SKM-1 (cell line): ENCODE measurements around the gene TRIM37.
"Not testable (repeated sequence)": the region's sequence is repeated elsewhere in the genome, so short reads cannot be mapped to it uniquely, and the experiment has no call there.

ENCODE experiments used
- DNase-seq: peaks from one replicate; lab custom pipeline; 2025; ENCODE audit not compliant: unreplicated experiment; lab: John Stamatoyannopoulos, UW

Gene TRIM37

DNA sequence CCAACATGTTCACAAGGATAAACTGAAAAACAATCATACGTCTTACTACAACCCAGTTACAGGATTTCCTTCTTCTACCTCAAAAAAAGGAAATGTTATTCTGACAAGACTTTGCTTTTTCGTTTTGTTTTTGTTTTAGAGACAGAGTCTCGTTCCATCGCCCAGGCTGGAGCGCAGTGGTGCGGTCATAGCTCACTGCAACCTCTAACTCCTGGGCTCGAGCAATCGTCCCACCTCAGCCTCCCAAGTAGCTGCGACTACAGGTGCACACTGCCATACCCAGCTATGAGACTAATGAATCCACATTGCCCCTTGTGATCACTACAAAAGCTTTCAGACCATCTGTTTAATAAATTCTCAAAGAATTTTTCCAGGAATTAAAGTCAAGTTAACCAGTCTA, 8.8 kb upstream of the TRIM37 start:
- no peak for DNase-seq

DNA sequence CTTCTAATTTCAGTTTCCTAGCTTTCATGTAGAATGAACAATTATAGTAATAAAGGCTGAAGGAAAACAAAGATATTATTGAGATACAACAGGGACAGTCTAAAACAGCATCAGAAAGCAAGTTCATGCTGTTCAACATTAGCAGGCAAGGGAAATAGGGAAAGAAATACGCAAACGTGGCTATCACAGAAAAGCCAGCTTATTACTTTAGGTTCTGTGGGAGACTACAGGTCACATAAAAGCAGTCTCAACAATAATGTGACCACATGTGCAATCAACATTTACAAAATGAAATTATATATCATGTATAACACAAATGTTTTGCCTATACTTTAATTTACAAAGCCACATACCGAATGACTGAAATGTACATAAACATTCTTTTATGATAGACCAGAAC, 4.9 kb upstream of the TRIM37 start:
- no peak for DNase-seq

DNA sequence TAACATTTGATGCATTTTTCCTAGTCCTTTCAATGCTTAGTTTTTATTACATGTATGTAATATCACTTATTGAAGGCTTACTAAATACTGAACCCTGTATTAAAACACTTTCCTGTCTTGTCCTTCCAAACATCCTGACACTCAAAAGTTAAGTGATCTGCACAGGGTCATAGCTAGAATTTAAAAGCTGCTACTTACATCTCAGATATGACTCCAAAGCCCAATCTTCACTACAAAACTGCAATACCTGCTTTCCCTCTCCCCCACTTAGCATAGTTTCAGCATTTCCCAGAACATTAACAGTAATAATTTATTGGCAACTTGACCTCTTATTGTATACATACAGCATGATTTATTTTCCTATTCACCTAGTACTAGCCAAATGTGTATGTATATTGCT, 4.3 kb upstream of the TRIM37 start:
- DNase-seq: no peak

DNA sequence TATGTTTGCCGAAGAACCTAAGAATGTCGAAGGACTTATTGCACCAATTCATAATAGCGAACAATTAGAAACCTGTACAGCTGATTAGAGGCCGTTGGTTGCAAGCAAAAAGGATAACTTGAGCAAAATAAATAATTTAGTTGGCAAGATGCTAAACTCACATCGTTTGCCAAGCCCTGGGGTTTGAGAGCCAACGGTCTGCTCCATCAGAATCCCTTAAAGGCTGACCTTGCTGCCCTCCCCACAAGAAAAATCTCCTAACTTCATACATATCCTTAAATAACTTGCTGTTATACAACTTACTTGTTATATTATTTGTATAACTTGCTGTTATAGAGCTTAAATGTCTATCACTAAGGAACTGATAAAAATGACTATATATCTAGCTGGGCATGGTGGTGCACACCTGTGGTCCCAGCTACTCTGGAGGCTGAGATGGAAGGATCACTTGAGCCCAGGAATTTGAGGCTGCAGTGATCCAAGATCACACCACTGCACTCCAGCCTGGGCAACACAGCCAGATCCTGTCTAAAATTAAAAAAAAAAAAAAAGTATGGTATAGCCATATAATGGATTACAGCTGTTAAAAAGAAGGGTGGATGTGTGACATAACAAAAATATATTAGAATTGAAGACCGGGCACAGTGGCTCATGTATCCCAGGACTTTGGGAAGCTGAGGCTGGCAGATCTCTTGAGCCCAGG, 1.9 kb upstream of the TRIM37 start:
- no peak for DNase-seq

DNA sequence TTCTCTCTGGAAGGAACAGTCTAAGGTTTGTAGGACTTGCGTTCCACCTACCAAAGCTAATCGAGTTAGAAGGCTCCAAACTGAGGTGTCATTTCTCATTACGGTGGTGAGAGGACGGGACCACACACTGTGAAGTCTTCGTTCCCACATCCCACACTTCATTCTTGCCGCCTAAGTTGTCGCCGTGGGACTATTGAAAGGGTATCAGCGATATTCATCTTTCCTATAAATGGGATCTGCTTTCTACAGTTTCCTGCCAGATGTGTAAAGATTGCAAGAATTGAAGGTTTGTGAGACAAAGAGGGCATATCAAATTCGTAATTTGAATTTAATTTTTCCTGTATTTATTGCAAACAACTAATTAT, 608 bp upstream of the TRIM37 start:
- DNase-seq: no peak

DNA sequence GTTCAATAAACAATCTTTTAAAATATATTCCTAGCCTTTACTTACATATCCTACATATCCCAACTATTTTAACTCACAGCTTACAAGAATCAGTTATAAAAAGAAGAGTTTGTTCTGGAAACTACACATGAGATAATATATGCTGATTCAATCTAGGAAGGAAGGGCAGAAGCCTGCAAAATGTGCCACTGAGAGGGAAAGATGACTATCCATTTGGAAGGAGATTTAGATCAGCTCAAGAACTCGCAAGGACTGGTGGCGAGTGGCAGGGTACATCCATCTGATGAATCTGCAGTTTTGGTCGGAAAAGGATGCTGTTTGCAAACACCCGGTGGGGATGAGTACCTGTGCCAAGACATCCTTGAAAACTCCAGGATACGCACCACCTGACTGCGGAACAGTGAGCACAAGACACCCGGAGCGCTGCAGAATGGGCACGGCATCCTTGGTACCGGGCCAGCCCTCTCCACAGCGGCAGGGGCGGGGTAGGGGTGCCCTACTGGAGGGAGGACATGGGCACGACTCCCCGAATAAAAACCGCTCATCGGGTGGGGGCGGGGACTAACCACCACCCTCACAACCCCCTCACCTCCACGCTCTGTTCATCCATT, 723 bp downstream of the TRIM37 start:
- no peak for DNase-seq

DNA sequence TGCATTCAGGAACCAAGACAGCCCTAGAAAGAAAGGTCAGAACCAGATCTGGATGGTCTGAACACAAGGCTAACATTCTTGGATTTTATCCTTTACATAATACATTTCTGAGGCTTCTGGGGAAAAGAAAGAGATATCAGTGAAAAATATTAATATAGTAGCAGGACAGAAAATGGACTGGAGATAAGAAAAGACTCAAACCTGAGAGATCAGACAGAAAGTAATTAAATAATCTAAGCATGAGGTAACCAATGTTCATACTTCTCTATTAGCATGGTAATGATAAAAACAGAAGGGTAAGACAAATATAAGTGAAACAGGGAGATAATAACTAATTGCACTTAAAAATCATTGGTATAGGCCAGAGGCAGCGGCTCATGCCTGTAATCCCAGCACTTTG, 5.5 kb downstream of the TRIM37 start:
- DNase-seq: no peak

DNA sequence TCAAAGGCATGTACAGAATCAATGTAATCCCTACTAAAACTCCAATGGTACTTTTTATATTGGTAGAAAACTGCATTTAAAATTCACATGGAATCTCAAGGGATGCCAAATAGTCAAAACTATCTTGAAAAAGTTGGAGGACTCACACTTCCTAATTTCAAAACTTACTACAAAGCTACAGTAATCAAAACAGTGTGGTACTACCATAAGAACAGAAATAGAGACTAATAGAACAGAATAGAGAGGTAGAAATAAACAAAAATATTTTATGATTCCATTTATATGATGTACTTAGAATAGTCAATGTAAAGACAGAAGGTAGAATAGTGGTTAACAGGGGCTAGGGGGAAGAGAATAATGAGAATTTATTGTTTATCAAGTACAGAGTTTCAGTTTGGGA, 8.8 kb downstream of the TRIM37 start:
- DNase-seq: no peak

DNA sequence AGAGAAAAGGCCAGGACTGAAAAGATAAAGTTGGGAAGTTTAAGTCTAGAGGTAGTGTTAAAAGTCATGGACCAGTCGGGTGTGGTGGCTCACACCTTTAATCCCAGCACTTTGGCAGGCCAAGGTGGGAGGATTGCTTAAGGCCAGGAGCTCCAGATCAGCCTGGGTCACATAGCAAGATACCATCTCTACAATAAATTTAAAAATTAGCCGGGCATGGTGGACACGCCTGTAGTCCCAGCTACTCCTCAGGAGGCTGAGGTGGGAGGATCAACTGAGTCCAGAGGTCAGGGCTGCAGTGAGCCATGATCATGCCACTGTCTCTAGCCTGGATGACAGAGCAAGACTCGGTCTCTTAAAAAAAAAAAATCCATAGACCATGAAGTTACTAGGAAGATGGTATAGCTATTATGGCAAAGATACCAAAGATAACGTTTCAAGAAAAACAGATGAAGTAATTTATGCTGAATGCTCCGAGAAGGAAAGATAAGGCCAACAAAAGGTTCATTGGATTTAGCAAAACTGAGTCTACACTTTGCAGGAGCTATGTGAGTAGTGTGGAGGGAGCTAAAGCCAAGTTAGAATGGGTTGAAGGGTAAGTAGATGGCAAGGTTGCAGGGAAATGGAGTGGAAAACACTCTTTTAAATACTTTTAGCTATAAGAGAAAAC, 11.7 kb downstream of the TRIM37 start:
- no peak for DNase-seq

DNA sequence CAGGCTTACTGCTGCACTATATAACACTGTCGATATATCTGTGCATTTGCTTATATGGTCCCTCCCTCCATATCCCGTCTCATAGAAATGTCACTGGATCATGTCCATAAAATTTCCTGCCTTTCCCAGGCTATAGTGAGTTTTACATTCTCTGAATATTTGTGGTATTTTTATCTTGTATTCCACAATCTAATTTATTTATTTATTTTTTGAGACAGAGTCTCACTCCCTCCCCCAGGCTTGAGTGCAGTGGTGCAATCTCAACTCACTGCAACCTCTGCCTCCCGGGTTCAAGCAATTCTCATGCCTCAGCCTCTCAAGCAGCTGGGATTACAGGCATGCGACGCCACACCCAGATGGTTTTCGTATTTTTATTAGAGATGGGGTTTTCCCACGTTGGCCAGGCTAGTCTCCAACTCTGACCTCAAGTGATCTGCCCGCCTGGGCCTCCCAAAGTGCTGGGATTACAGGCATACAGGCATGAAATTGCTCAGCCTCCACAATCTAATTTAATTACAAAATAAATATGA, 12.9 kb downstream of the TRIM37 start:
- DNase-seq: no peak

DNA sequence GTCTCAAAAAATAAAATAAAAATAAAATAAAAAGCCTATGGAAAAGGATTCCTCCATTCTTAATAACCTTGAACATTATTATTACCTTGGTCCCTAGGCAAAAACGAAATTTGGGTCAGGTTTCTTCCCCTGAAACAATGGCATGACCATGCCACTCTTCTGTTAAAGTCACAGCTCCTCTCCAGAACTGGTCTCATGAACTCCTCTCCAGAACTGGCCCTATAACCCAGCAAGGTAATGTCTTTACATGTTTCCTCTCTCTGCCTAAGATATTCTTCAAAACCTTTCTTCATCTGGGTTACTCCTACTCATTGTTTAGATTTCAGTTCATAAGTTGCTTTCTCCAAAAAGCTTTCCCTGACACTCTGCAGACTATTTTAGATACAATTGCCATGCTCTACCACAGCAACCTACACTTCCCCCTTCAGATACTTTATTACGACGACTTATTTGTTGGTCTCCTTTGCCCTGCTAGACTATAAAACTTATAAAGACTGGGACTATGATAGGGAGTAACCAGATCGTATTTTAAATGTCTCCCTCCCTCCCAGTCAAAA, 13.5 kb downstream of the TRIM37 start:
- no peak for DNase-seq

DNA sequence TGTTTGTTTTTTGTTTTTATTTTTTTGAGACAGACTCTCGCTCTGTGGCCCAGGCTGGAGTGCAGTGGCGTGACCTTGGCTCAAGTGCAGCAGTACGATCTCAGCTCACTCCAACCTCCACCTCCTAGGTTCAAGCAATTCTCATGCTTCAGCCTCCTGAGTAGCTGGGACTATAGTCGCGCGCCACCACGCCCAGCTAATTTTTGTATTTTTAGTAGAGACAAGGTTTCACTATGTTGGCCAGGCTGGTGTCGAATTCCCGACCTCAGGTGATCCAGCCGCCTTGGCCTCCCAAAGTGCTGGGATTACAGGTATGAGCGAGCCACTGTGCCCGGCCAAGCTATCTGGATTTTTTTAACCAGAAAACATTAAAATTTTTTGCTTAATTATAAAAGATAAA, 16.1 kb downstream of the TRIM37 start:
- DNase-seq: not testable (repeated sequence)

DNA sequence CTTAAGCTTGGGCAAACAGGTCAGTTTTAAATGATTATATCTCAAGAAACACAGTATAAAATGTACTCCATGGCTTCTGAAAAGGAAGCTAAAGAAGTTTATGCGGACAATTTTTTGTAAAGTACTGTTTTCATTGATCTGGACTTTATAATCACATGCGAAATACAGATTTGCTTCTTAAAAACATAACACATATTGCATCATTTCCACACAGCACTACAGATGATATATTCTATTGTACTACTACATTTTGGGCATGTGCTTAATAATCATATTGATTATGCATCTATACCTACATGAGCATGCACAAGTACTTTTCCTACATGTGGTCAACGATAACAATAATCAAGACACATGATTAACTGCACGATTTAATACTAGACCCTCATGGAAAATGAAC, 22.5 kb downstream of the TRIM37 start:
- no peak for DNase-seq

DNA sequence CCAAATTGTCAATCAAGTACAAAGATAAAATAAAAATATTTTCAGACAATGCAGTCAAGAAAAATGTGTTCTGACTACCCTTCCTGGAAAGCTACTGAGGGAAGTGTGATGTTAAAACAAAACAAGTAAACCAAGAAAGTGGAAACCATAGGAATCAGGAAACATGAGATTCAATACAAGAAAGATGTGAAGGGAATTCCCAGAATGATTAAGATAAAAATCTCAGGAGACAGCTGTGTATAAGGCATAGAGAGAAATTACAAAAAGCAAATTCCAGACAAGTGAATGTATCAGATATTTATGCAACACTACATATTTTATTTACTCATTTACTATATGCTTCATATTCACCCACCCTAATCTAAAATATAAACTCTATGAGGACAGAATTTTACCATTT, 32.2 kb downstream of the TRIM37 start:
- no peak for DNase-seq

DNA sequence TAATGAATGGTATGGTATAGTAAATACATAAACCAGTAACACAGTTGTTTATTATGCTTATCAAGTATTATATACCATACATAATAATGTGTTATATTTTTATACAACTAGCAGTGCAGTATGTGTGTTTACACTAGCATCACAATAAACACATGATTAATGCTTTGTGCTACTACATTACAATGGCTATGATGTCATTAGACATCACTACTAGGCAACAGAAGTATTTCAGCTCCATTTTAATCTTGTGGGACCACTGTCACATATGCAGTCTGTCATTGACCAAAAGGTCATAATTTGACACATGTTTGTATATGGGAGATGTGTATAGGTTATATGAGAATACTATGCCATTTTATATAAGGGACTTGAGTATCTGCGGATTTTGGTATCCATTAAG, 32.7 kb downstream of the TRIM37 start:
- DNase-seq: no peak

DNA sequence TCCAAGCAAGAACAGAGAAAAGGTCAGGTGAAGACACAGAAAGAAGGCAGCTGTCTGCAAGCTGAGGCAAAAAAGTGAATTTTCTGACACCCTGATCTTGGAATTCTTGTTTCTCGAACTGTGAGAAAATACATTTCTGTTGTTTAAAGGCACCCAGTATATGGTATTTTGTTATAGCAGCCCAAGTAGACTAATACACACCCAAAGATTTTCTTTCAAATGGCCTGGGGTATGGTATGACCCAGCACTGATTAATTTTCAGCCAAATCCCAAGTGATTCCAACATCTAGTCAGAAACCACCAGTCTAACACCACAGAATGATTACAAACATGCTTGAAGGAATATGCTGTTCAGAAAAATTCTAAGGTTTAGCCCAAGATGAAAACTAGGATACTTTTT, 36.8 kb downstream of the TRIM37 start:
- no peak for DNase-seq

DNA sequence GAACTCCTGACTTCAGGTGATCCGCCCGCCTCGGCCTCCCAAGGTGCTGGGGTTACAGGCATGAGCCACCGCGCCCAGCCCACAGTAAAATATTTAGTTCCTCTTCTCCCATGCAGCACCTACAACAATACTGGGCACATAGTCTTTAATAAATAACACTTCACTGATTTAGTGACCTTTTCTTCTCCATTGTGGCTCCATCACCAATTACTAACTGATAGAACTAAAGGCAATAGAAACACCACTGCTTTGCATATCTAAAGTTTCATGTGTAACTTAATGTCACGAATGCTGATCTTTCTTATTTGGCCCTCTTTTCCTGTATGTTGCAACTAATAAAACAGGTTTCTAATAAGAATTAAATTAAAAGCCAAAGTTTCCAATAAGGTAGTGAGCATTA, 38.9 kb downstream of the TRIM37 start:
- DNase-seq: no peak

DNA sequence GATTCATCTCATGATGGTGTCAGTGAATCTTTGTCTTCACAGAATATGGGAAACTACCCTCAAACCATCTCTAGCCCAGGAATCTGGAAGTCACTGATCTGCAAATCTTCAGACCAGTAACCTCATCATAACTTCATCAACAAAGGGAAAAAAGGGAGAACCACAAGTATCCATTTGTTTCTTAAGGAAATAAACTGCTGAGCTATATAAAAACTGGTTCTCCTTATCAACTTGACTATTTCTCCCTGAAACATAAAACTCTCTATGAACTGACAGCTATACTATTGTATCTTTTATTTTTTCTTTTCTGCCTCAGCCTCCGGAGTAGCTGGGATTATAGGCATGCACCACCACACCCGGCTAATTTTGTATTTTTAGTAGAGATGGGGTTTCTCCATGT, 39.3 kb downstream of the TRIM37 start:
- no peak for DNase-seq

DNA sequence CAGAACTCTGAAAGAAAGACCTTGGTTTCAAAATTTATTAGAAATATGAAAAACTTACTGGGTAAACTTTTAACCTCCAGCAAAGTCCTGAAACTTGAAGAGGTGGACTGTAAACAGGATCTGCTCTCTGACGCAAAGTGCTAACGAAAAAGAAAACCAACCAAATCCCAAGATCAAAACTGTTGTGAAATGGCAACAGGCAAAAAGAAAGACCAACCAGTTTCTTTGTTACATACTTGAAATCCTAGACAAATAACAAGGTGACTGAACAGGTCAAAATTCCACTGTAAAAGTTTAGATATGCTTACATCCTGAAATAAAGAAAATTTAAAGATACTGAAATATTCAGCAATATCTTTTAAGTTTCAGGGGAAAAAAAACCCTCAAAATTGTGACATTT, 44.2 kb downstream of the TRIM37 start:
- DNase-seq: no peak

DNA sequence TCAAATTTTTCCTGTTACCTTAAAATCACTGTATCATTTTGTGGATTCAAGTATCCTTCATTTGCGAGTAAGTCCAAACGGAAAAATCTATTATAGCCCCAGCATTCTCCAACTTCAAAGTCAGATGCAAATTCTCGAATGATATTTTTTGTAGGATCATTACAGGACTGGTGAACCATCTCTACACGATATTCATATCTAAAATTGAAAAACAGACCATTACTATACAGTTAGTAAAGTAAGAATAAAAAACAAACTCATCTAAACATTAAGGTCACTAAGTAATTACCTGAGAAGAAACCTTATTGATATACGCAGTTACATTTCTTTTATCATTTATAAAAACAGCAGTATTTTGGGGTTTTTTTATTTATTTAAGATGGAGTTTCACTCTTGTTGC, 49.8 kb downstream of the TRIM37 start:
- DNase-seq: no peak

DNA sequence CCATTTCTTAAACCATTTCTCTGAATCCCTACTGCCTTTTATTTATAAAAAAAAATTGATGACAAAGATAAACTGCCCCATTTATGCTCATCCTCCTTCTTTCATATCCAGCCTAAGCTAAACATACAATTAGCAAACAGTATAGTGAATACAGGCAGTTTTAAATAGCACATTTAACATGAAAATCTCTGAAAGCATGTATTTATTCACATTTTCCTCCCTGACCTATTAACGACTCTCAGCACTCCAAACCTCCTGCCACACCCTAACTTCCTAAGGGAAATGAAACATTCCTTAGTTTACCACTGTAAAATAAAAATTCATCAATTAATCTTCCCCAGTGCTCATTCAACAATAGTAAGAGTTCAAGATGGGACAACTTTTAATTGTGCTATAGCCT, 56.9 kb downstream of the TRIM37 start:
- DNase-seq: no peak

DNA sequence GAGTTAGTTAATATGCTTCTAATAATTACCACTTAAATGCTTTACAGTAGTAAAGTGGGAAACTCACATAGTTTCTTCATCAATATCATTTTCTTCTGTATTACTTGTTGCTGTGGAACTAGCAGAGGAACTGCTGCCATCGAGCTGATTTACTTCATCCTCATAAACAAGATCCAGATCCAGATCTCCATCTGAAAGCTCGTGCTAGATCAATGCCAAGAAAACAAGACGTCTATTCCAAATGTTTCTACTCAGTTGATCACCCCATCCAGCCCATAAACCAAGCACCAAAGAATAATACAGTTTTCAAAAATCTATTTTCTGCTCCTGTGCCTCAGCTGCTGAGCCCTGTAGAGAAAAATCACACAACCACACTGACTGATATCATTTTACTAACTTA, 59.1 kb downstream of the TRIM37 start:
- DNase-seq: no peak
